Hippocampal formation (tissue), 2 donors: ENCODE results near the gene CTNNBIP1.
A peak's percentile ranks its signal among the peaks of the same experiment; 100 is the strongest.

Experiments
- DNase-seq, 2 donors: peaks; one replicate each; lab custom pipeline; 2025; lab: John Stamatoyannopoulos, UW

CTNNBIP1 gene

GRCh38 chr1:9877962-9878361, 32.1 kb downstream of the CTNNBIP1 start:
- no peak for DNase-seq

- DNase-seq = peak in 1 of 2 donors; percentile 33
These were observed 34.5 kb downstream of the CTNNBIP1 start for GRCh38 chr1:9875636-9876000.

- DNase-seq = peak; percentile 71 to 72
These were observed 35.0 kb downstream of the CTNNBIP1 start for GRCh38 chr1:9874959-9875635.

- DNase-seq = no peak
These were observed 35.7 kb downstream of the CTNNBIP1 start for GRCh38 chr1:9874412-9874811.

GRCh38 chr1:9873992-9874391, 36.1 kb downstream of the CTNNBIP1 start:
- DNase-seq = no peak

- no peak for DNase-seq
These were observed 36.7 kb downstream of the CTNNBIP1 start for GRCh38 chr1:9873385-9873784.

- DNase-seq = no peak
These were observed 37.5 kb downstream of the CTNNBIP1 start for GRCh38 chr1:9872430-9873165.

- DNase-seq = no peak
These were observed 38.2 kb downstream of the CTNNBIP1 start for GRCh38 chr1:9871707-9872425.

GRCh38 chr1:9871021-9871420, 39.0 kb downstream of the CTNNBIP1 start:
- DNase-seq = no peak

GRCh38 chr1:9870572-9870971, 39.5 kb downstream of the CTNNBIP1 start:
- no peak for DNase-seq

- DNase-seq = no peak
These were observed 40.2 kb downstream of the CTNNBIP1 start for GRCh38 chr1:9869831-9870251.

- no peak for DNase-seq
These were observed 41.9 kb downstream of the CTNNBIP1 start for GRCh38 chr1:9868244-9868590.

GRCh38 chr1:9867408-9868243, 42.4 kb downstream of the CTNNBIP1 start:
- peak; percentile 50 to 68 for DNase-seq

GRCh38 chr1:9866836-9867235, 43.2 kb downstream of the CTNNBIP1 start:
- DNase-seq = no peak

GRCh38 chr1:9865724-9866123, 44.3 kb downstream of the CTNNBIP1 start:
- no peak for DNase-seq

- DNase-seq = no peak
These were observed 46.7 kb downstream of the CTNNBIP1 start for GRCh38 chr1:9863371-9863770.

- no peak for DNase-seq
These were observed 48.7 kb downstream of the CTNNBIP1 start for GRCh38 chr1:9861360-9861759.

- no peak for DNase-seq
These were observed 49.2 kb downstream of the CTNNBIP1 start for GRCh38 chr1:9860887-9861286.

GRCh38 chr1:9859281-9860014, 50.6 kb downstream of the CTNNBIP1 start:
- DNase-seq = no peak

GRCh38 chr1:9858293-9859035, 51.6 kb downstream of the CTNNBIP1 start:
- no peak for DNase-seq

GRCh38 chr1:9855186-9855585, 54.9 kb downstream of the CTNNBIP1 start:
- DNase-seq = no peak
